Peyer's patch (tissue), 4 donors: ENCODE measurements around the gene NEU4. TPM values are rescaled to one million over a fixed set of nuclear protein-coding genes. Genes with fewer than 3 reads are reported as not detected.

ENCODE experiments used
- DNase-seq, 3 donors: peaks; one replicate each; pipeline ENCODE4 v3.0.0-alpha.2; 2017 to 2019
- H3K27ac ChIP-seq, 4 donors: fragments of 200-600 bp; sonication (generic); one replicate each; pipeline ENCODE4 v1.5.1; 2016 to 2019
- H3K27me3 ChIP-seq, 2 donors: fragments of 200-600 bp; sonication (generic); one replicate each; pipeline ENCODE4 v1.5.1; 2019
- H3K36me3 ChIP-seq, 3 donors: fragments of 200-600 bp; sonication (generic); one replicate each; pipeline ENCODE4 v1.5.1; 2016 to 2019
- H3K4me1 ChIP-seq, 4 donors: fragments of 200-600 bp; sonication (generic); one replicate each; pipeline ENCODE4 v1.5.1; 2016 to 2019
- H3K4me3 ChIP-seq, 4 donors: fragments of 200-600 bp; sonication (generic); 1 replicate in 3 of 4; 2 replicates in 1 of 4; pipeline ENCODE4 v1.5.1; 2016 to 2019; ENCODE audit warnings: mild to moderate bottlenecking in 1 of 4
- H3K9me3 ChIP-seq, 4 donors: fragments of 200-600 bp; sonication (generic); one replicate each; pipeline ENCODE4 v1.5.1; 2016 to 2019; ENCODE audit warnings: mild to moderate bottlenecking in 1 of 4
- POLR2A ChIP-seq, 2 donors: fragments of 450-650 bp; IDR thresholded peaks; one replicate each; pipeline ENCODE4 v1.5.1; 2017; ENCODE audit warnings: antibody characterized with exemption in 2 of 2, mild to moderate bottlenecking in 2 of 2, moderate library complexity in 2 of 2
- total RNA-seq, 4 donors: library from RNA; depleted of rRNA; stranded (reverse); fragments of >200 nt; gene quantifications; one replicate each; pipeline ENCODE4 v1.1.0, GENCODE V29; 2016
- TF ChIP-seq, protein P1 (sequence below), 6 experiments: fragments of 450-650 bp in 4 of 6; fragments of 200-600 bp in 2 of 6; sonication (generic) in 1 of 6; IDR thresholded peaks; one replicate each; pipeline ENCODE4 v1.5.1; 2017 to 2019; ENCODE audit warnings: antibody characterized with exemption in 6 of 6, mild to moderate bottlenecking in 3 of 6, moderate library complexity in 1 of 6

Gene NEU4
- total RNA-seq, 4 donors from 2014 or later: 35.5 to 73.3 (median 55.9) TPM

GRCh38 chr2:241842620-241843211 is 33.7 kb downstream of the NEU4 start:
- Histone ChIP-seq H3K9me3 (no peaks in the 10 kb centered on the region), H3K4me3 (peak overlapping the region; percentile 37 to 59 (median 48)), H3K4me1 (peaks cover 0 to 22% (median 9%) of the 10 kb centered on the region in 4 donors), H3K27me3 (no peaks in the 10 kb centered on the region), H3K27ac (peak overlapping the region; percentile 39 to 74 (median 54)), H3K36me3 (no peaks in the 10 kb centered on the region)
- DNase-seq: peak; percentile 58 to 85 (median 67)
- TF ChIP-seq, protein P1, sequence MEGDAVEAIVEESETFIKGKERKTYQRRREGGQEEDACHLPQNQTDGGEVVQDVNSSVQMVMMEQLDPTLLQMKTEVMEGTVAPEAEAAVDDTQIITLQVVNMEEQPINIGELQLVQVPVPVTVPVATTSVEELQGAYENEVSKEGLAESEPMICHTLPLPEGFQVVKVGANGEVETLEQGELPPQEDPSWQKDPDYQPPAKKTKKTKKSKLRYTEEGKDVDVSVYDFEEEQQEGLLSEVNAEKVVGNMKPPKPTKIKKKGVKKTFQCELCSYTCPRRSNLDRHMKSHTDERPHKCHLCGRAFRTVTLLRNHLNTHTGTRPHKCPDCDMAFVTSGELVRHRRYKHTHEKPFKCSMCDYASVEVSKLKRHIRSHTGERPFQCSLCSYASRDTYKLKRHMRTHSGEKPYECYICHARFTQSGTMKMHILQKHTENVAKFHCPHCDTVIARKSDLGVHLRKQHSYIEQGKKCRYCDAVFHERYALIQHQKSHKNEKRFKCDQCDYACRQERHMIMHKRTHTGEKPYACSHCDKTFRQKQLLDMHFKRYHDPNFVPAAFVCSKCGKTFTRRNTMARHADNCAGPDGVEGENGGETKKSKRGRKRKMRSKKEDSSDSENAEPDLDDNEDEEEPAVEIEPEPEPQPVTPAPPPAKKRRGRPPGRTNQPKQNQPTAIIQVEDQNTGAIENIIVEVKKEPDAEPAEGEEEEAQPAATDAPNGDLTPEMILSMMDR (IDR thresholded peaks at IDR 0.05): no peak
- no peak for TF ChIP-seq POLR2A (IDR thresholded peaks at IDR 0.05)

GRCh38 chr2:241843321-241844065 is 34.5 kb downstream of the NEU4 start:
- Histone ChIP-seq H3K36me3 (no peaks in the 10 kb centered on the region), H3K9me3 (no peaks in the 10 kb centered on the region), H3K4me3 (peak overlapping the region; percentile 37 to 59 (median 48)), H3K27ac (peak overlapping the region; percentile 39 to 74 (median 54)), H3K4me1 (peaks cover 0 to 22% (median 9%) of the 10 kb centered on the region in 4 donors), H3K27me3 (no peaks in the 10 kb centered on the region)
- TF ChIP-seq, protein P1 (IDR thresholded peaks at IDR 0.05): no peak
- no peak for TF ChIP-seq POLR2A (IDR thresholded peaks at IDR 0.05)
- peak in 2 of 3 donors; percentile 45 to 47 for DNase-seq

DNA sequence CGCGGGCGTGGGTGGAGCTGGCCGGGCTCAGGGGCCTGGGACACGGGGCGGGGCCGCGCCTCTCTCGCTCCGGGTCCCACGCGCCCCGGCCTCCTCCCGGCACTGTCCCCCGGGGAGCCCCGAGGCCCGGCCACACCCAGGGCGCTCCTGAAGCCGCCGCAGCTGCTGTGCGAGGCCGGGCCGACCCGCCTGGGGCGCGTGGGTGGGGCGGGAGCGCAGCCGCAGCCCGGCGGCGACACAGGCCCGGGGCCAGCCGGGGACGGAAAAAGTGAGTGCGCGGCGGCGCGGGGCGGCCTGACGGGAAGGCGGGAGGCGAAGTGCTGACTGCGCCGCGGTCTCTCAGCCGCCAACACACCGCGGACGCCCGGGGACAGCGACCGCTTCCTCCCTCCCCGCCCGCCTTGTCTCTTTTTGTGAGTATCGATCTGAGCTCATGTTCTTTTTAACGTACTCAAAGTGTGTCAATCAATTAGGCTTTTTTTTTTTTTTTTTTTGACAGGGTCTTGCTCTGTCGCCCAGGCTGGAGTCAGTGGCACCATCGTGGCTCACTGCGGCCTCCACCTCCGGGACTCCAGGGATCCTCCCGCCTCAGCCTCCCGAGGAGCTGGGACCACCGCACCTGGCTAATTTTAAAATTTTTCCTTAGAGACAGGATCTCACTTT is 35.2 kb downstream of the NEU4 start:
- Histone ChIP-seq H3K36me3 (no peaks in the 10 kb centered on the region), H3K4me1 (peaks cover 0 to 22% (median 9%) of the 10 kb centered on the region in 4 donors), H3K27me3 (no peaks in the 10 kb centered on the region), H3K27ac (peak overlapping the region; percentile 32 to 74 (median 52)), H3K9me3 (no peaks in the 10 kb centered on the region), H3K4me3 (peak overlapping the region; percentile 37 to 59 (median 48))
- TF ChIP-seq, protein P1 (IDR thresholded peaks at IDR 0.05): peak in 3 of 6 experiments; percentile 45 to 61 (median 49)
- no peak for TF ChIP-seq POLR2A (IDR thresholded peaks at IDR 0.05)
- peak; percentile 59 to 86 (median 79) for DNase-seq

GRCh38 chr2:241844831-241845578 is 36.0 kb downstream of the NEU4 start:
- H3K27ac ChIP-seq: peak overlapping the region in 1 of 4 donors; percentile 74
- peaks cover 0 to 22% (median 9%) of the 10 kb centered on the region in 4 donors for H3K4me1 ChIP-seq
- DNase-seq: no peak
- H3K36me3 ChIP-seq: no peaks in the 10 kb centered on the region
- H3K27me3 ChIP-seq: no peaks in the 10 kb centered on the region
- no peak for TF ChIP-seq POLR2A (IDR thresholded peaks at IDR 0.05)
- TF ChIP-seq, protein P1 (IDR thresholded peaks at IDR 0.05): no peak
- peak overlapping the region in 3 of 4 donors; percentile 26 to 51 (median 46) for H3K4me3 ChIP-seq
- H3K9me3 ChIP-seq: no peaks in the 10 kb centered on the region

DNA sequence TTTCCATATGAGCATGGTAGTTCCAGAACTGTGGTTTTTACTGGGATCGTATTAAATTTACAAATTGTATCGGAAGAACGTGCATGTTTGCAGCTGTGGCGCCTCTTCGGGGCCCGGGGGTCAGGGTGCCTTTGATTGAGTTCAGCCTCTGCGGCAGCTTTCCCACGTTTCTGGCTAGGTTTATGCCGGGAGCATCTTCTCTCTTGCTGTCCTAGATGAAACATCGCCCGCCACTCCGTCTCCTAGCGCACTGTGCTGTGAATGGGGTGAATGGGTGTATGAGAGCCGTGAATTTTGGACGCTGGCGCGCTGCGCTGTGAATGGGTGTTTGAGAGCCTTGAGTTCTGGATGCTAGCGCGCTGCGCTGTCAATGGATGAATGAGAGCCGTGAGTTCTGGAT is 37.4 kb downstream of the NEU4 start:
- Histone ChIP-seq H3K9me3 (no peaks in the 10 kb centered on the region), H3K36me3 (no peaks in the 10 kb centered on the region), H3K27me3 (no peaks in the 10 kb centered on the region), H3K4me3 (no peak overlapping the region), H3K27ac (no peak overlapping the region), H3K4me1 (peaks cover 0 to 22% (median 9%) of the 10 kb centered on the region in 4 donors)
- DNase-seq: no peak
- no peak for TF ChIP-seq POLR2A (IDR thresholded peaks at IDR 0.05)
- TF ChIP-seq, protein P1 (IDR thresholded peaks at IDR 0.05): no peak
